ENCODE measurements around the gene PTGER2.
A peak's percentile ranks its signal among the peaks of the same experiment; 100 is the strongest.

The PTGER2 gene

DNA sequence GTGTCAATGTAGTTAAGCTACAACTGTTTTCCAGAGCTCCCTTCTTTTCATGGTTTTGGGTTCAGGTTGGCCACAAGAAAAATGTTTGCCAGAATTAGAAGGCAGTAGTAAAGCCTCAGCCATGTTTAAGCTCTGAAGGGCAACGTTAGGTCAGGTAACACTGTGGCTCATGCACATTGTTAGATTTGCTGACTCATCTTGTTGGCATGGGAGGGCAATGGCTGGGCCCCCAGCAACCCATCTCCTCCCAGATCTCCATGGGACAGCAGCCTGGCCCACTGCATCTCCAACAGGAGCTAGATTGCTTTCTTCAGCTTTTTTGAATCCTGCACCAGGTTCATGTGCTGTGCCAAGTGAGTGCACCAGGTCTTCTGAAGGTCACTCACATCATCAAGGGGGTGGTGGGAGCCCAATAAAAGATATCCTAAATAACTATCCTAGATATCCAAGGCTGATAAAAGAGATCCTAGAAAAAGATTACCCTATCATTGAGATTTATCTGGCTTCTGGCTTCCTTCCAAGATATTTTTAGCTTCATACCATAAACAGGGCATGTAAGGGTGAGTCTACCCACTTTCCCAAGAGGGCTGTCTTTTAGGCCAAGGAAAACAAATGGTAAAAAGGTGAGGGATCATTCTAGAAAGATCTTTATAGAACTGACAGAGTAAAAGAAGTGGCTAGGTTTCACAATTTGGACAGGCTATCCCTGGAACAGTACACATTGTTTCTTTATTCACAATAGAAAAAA is 28.9 kb downstream of the PTGER2 start:
- Mint-ChIP-seq H3K4me3 (no peak overlapping the region), H3K36me3 (no peaks in the 10 kb centered on the region), H3K9me3 (no peaks in the 10 kb centered on the region), H3K27ac (no peak overlapping the region), H3K4me1 (peaks cover 6% of the 10 kb centered on the region)
- ATAC-seq (no peak), DNase-seq (ENCODE audit: low spot score in 2 of 2) (no peak)

GRCh38 chr14:52346778-52347177 is 32.7 kb downstream of the PTGER2 start:
- ATAC-seq (no peak), DNase-seq (ENCODE audit: low spot score in 2 of 2) (no peak)
- Mint-ChIP-seq H3K36me3 (no peaks in the 10 kb centered on the region), H3K4me3 (no peak overlapping the region), H3K4me1 (peaks cover 25% of the 10 kb centered on the region), H3K27ac (no peak overlapping the region), H3K9me3 (no peaks in the 10 kb centered on the region)

- H3K4me3 Mint-ChIP-seq, result no peak overlapping the region
- DNase-seq (ENCODE audit: low spot score in 2 of 2) (no peak), ATAC-seq (no peak)
- no peak overlapping the region for H3K27ac Mint-ChIP-seq
- no peaks in the 10 kb centered on the region for H3K9me3 Mint-ChIP-seq
- H3K4me1 Mint-ChIP-seq, result peaks cover 38% of the 10 kb centered on the region
- peaks cover 7% of the 10 kb centered on the region for H3K36me3 Mint-ChIP-seq
Measured at GRCh38 chr14:52348279-52348678, 34.2 kb downstream of the PTGER2 start.

DNA sequence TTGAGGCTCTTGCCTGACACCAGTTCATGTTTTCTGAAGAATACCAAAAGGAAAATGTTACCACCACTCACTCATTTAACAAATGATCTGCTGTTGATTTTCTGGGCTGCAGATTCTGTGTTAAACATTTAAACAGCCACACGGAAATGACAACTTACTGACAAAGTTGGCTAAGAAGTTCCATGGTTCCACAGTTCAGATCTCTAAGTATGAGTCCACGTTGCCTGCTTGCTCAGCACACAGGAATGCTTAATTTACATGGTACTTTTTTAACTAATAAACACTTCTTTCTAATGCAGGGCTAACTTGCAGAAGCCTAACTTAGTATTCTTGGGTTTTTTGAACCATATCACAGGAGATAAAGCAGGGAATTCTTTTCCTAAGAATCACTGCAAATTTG is 34.7 kb downstream of the PTGER2 start:
- ATAC-seq (no peak), DNase-seq (ENCODE audit: low spot score in 2 of 2) (no peak)
- no peak overlapping the region for H3K4me3 Mint-ChIP-seq
- peaks cover 39% of the 10 kb centered on the region for H3K4me1 Mint-ChIP-seq
- no peak overlapping the region for H3K27ac Mint-ChIP-seq
- H3K36me3 Mint-ChIP-seq, result peaks cover 7% of the 10 kb centered on the region
- no peaks in the 10 kb centered on the region for H3K9me3 Mint-ChIP-seq

DNA sequence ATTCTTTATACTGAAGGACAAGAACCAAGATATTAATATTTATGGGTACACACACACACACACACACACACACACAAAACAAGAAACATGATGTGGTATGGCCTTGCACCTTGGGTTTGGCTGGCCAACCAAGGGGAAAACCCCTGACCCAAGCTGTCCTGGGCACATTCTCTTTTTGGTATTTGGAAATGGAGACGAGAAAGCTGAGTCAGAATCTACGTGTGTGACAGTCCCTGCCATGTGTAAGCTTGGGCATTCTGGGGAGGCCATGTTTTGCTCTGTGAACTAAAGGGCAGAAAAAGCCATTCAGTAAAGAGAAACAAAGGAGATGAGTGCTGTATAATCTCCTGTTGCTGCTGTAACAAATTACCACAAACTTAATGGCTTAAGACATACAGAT is 35.6 kb downstream of the PTGER2 start:
- Mint-ChIP-seq H3K9me3 (no peaks in the 10 kb centered on the region), H3K36me3 (peaks cover 7% of the 10 kb centered on the region), H3K4me3 (no peak overlapping the region), H3K4me1 (peaks cover 49% of the 10 kb centered on the region), H3K27ac (peak overlapping the region; percentile 75)
- peak; percentile 77 for ATAC-seq
- no peak for DNase-seq (ENCODE audit: low spot score in 2 of 2)

DNA sequence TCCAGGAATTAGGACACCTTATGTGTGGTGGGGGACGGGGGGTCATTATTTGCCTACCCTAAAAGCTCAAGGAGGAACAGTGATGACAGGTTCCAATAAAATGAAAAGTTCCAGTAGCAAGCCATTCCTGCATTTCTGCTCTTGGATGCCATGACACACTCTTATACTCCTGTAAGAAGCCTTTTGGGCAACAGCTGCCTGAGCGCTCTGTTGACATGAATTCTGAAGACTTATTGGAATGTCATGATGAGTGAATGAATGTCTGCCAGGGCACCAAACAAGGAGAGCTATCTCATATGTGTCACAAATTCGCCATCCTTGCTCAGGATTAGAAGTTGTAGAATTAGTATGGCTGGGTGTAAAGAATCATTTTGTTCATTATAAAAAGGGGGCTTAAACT is 36.3 kb downstream of the PTGER2 start:
- Mint-ChIP-seq H3K4me3 (no peak overlapping the region), H3K36me3 (peaks cover 7% of the 10 kb centered on the region), H3K27ac (peak overlapping the region; percentile 75), H3K9me3 (no peaks in the 10 kb centered on the region), H3K4me1 (peaks cover 55% of the 10 kb centered on the region)
- ATAC-seq (no peak), DNase-seq (ENCODE audit: low spot score in 2 of 2) (no peak)

DNA sequence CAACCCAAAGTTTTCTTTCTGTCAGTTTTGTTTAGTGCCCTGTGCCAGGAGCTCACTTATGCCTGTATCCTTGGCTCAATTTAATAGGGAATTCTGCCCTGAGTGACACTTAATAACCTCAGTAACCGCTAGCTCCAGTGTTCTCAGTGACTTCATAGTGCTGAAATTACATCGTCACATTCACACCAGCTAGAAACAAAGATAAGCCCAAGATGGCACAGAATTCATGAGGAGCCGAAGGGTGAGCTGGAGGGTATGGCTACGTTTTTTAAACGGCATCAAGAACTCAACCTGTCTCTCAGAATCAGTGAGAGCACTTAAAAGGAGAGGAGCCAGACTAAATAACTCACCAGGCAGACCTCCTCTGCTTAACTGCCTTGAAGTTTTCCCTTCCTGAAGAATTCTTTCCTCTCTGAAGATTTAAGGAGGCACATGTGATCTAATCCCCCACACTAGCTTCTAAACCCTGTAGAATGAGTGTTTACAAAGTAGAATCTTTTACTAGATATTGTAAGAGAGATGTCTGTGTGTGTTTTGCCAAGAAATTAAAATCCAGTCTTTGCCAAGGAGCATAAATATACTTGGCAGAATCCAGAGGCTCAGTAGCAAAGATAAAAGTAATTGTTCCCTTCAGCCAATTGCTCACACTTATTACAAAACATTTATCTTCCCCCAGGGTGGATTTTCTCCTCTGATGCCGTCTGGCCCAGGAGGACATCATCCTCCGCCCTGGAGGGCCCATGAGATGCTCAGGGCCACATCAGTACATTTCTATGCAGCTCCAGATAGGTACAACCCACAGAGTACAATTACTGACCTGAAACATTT is 37.3 kb downstream of the PTGER2 start:
- peaks cover 7% of the 10 kb centered on the region for H3K36me3 Mint-ChIP-seq
- peak overlapping the region; percentile 38 for H3K4me3 Mint-ChIP-seq
- peak; percentile 56 for ATAC-seq
- peaks cover 62% of the 10 kb centered on the region for H3K4me1 Mint-ChIP-seq
- DNase-seq (ENCODE audit: low spot score in 2 of 2), result no peak
- H3K27ac Mint-ChIP-seq, result peak overlapping the region; percentile 75
- H3K9me3 Mint-ChIP-seq, result no peaks in the 10 kb centered on the region

GRCh38 chr14:52352061-52352491 is 38.0 kb downstream of the PTGER2 start:
- no peaks in the 10 kb centered on the region for H3K9me3 Mint-ChIP-seq
- H3K4me1 Mint-ChIP-seq, result peaks cover 62% of the 10 kb centered on the region
- ATAC-seq (peak; percentile 96), DNase-seq (ENCODE audit: low spot score in 2 of 2) (peak; percentile 22 to 71)
- peak overlapping the region; percentile 75 for H3K27ac Mint-ChIP-seq
- H3K36me3 Mint-ChIP-seq, result peaks cover 7% of the 10 kb centered on the region
- peak overlapping the region; percentile 38 for H3K4me3 Mint-ChIP-seq

- no peaks in the 10 kb centered on the region for H3K9me3 Mint-ChIP-seq
- peaks cover 62% of the 10 kb centered on the region for H3K4me1 Mint-ChIP-seq
- H3K27ac Mint-ChIP-seq, result peak overlapping the region; percentile 75
- H3K4me3 Mint-ChIP-seq, result peak overlapping the region; percentile 38
- DNase-seq (ENCODE audit: low spot score in 2 of 2) (no peak), ATAC-seq (peak; percentile 49)
- H3K36me3 Mint-ChIP-seq, result peaks cover 7% of the 10 kb centered on the region
Measured at GRCh38 chr14:52352569-52352968, 38.5 kb downstream of the PTGER2 start.

DNA sequence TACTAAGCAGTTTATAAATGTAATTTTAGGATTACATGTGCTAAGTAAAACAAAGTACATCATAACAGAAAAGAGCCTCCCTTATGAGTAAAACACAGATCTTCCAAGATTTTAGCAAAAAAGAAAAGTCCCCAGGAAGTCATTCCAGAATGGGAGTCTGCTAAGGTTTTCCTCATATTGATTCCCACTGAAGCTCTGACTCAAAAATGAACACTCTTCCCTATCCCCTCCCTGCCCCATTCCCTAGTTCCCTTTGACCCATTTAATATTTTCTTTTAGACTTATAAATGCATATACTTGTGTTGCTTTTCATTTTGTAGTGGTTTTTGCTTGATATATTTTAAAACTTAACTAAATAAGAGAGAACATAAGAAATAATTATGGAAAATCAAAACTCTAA is 40.1 kb downstream of the PTGER2 start:
- no peaks in the 10 kb centered on the region for H3K9me3 Mint-ChIP-seq
- peaks cover 7% of the 10 kb centered on the region for H3K36me3 Mint-ChIP-seq
- H3K27ac Mint-ChIP-seq, result no peak overlapping the region
- DNase-seq (ENCODE audit: low spot score in 2 of 2), result no peak
- H3K4me3 Mint-ChIP-seq, result no peak overlapping the region
- H3K4me1 Mint-ChIP-seq, result peaks cover 62% of the 10 kb centered on the region
- ATAC-seq, result no peak

DNA sequence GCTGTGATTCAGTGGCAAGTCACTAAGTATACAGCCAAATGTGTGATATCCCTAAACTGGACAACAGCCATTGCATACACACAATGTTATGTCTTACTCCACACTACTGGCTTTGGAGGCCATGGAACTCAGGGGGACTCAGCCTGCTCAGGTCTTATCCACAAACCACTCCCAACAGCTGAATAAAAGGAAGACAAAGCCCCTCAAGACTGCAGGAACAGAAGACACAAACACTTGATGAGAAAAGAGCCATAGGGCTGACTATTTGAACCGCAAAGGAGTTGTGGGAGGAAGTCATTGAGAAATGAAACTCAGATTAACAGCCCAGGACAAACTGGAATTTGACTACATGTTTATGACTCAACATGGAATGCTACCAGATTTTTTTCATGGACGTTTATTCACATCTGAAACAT is 40.9 kb downstream of the PTGER2 start:
- DNase-seq (ENCODE audit: low spot score in 2 of 2) (no peak), ATAC-seq (no peak)
- Mint-ChIP-seq H3K9me3 (no peaks in the 10 kb centered on the region), H3K27ac (peak overlapping the region; percentile 9), H3K4me1 (peaks cover 55% of the 10 kb centered on the region), H3K36me3 (peaks cover 7% of the 10 kb centered on the region), H3K4me3 (no peak overlapping the region)

- DNase-seq (ENCODE audit: low spot score in 2 of 2) (no peak), ATAC-seq (no peak)
- H3K4me1 Mint-ChIP-seq, result peaks cover 50% of the 10 kb centered on the region
- peaks cover 7% of the 10 kb centered on the region for H3K36me3 Mint-ChIP-seq
- H3K27ac Mint-ChIP-seq, result no peak overlapping the region
- no peak overlapping the region for H3K4me3 Mint-ChIP-seq
- no peaks in the 10 kb centered on the region for H3K9me3 Mint-ChIP-seq
Measured at GRCh38 chr14:52355526-52355925, 41.4 kb downstream of the PTGER2 start.

GRCh38 chr14:52356025-52356424 is 41.9 kb downstream of the PTGER2 start:
- H3K36me3 Mint-ChIP-seq, result peaks cover 7% of the 10 kb centered on the region
- DNase-seq (ENCODE audit: low spot score in 2 of 2) (no peak), ATAC-seq (no peak)
- no peaks in the 10 kb centered on the region for H3K9me3 Mint-ChIP-seq
- H3K4me3 Mint-ChIP-seq, result no peak overlapping the region
- H3K27ac Mint-ChIP-seq, result no peak overlapping the region
- peaks cover 45% of the 10 kb centered on the region for H3K4me1 Mint-ChIP-seq

- ATAC-seq, result no peak
- H3K9me3 Mint-ChIP-seq, result no peaks in the 10 kb centered on the region
- DNase-seq (ENCODE audit: low spot score in 2 of 2), result no peak
- no peak overlapping the region for H3K4me3 Mint-ChIP-seq
- peaks cover 3% of the 10 kb centered on the region for H3K4me1 Mint-ChIP-seq
- H3K27ac Mint-ChIP-seq, result no peak overlapping the region
- H3K36me3 Mint-ChIP-seq, result no peaks in the 10 kb centered on the region
Measured at GRCh38 chr14:52360831-52361230, 46.7 kb downstream of the PTGER2 start.

DNA sequence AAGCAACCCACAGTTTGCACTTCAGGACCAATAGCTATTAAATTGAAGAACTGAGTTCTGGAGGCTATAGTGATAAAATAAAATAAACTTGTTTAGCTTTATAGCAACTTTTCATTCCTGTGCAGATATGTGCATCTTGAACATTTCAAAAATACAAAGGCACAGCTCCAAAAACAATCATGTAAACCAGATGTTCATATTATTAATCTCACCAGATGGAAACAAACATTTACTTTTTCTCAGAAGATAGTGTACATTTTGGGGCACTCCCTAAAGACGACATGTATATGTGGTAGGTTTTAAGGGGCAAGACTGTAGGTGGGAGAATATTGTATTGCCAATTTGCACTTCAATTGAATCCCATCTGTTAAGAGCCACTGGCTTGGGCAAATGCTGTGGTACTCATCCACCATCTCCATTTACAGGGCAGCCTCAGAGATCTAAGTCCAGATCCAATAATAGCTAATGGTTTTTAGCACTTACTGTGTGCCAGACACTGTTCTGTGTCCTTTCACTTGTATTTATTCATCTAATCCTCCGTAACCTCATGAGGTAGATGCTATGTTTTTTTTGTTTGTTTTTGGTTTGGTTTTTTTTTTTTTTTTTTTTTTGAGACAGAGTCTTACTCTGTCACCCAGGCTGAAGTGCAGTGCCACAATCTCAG is 49.1 kb downstream of the PTGER2 start:
- H3K4me3 Mint-ChIP-seq, result no peak overlapping the region

More for the DNA sequence above, 49.1 kb downstream of the PTGER2 start:
- Mint-ChIP-seq H3K9me3 (no peaks in the 10 kb centered on the region), H3K27ac (no peak overlapping the region), H3K36me3 (no peaks in the 10 kb centered on the region), H3K4me1 (no peaks in the 10 kb centered on the region)
- no peak for ATAC-seq
- DNase-seq (ENCODE audit: low spot score in 2 of 2), result no peak
